ENCODE measurements around the gene PRKN. TPM values are rescaled to one million over a fixed set of nuclear protein-coding genes. Genes with fewer than 3 reads are reported as not detected.

PRKN gene
- polyA plus RNA-seq, 1 donor from 2014 or later = 1.2 TPM

DNA sequence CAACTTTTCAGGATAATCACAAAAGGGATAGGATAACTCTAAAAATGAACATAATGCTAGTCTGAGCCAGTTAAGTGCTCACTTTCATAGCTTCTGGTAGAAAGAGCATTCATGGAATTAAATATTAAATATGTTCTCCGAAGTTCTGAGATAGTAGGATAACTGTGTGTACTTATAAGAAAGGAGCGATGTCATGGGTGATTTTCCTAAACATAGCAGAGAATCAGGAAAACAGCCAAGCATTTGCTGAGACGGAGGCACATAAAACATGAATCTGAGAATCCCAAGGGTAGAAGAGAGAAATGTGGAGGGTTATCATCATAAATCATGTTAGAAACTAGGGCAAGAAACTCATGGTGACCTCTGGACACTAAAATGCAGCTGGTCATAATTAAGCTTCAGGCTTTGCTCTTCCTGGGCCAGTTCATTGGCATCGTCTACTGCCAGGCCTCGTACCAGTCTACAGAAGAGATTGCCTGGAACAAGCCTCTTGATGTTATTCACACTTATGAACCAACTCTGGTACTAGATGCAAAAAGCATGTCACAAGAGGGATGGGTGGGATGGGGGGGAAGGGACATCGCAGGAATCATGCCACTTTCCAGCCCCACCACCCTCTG lies 436.6 kb downstream of the PRKN start:
- Histone ChIP-seq H3F3A (ENCODE audit: insufficient read depth, low read length, poor library complexity, severe bottlenecking) (no peaks in the 10 kb centered on the region), H3K4me3 (ENCODE audit: low read length) (no peak overlapping the region), H3K27me3 (ENCODE audit: insufficient read depth, low read depth, low read length) (no peaks in the 10 kb centered on the region), H3K4me2 (ENCODE audit: low read length) (no peak overlapping the region), H3K27ac (ENCODE audit: low read length) (no peak overlapping the region), H3K9ac (ENCODE audit: low read length) (no peak overlapping the region), H3K9me3 (ENCODE audit: low read length) (no peaks in the 10 kb centered on the region), H2AFZ (ENCODE audit: low read depth, low read length) (no peak overlapping the region), H3K9me2 (ENCODE audit: insufficient read depth, low read length) (no peaks in the 10 kb centered on the region), H4K20me1 (ENCODE audit: insufficient read depth) (no peaks in the 10 kb centered on the region), H3K36me3 (ENCODE audit: insufficient read depth, low read length) (no peaks in the 10 kb centered on the region), H3K79me2 (replicated peaks; ENCODE audit: insufficient read depth, low read length) (no peaks in the 10 kb centered on the region)
- TF ChIP-seq POLR2AphosphoS5 (IDR thresholded peaks at IDR 0.05) = no peak
- TF ChIP-seq, protein P1, sequence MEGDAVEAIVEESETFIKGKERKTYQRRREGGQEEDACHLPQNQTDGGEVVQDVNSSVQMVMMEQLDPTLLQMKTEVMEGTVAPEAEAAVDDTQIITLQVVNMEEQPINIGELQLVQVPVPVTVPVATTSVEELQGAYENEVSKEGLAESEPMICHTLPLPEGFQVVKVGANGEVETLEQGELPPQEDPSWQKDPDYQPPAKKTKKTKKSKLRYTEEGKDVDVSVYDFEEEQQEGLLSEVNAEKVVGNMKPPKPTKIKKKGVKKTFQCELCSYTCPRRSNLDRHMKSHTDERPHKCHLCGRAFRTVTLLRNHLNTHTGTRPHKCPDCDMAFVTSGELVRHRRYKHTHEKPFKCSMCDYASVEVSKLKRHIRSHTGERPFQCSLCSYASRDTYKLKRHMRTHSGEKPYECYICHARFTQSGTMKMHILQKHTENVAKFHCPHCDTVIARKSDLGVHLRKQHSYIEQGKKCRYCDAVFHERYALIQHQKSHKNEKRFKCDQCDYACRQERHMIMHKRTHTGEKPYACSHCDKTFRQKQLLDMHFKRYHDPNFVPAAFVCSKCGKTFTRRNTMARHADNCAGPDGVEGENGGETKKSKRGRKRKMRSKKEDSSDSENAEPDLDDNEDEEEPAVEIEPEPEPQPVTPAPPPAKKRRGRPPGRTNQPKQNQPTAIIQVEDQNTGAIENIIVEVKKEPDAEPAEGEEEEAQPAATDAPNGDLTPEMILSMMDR (IDR thresholded peaks at IDR 0.05; ENCODE audit: poor library complexity, severe bottlenecking) = no peak
- TF ChIP-seq SMC3 (conservative IDR thresholded peaks at IDR 0.05; ENCODE audit: poor library complexity) = no peak
- no peak for TF ChIP-seq EP300 (conservative IDR thresholded peaks at IDR 0.05; ENCODE audit: poor library complexity, severe bottlenecking)
- TF ChIP-seq MXI1 (conservative IDR thresholded peaks at IDR 0.05; ENCODE audit: poor library complexity, severe bottlenecking) = no peak
- TF ChIP-seq, protein P2, sequence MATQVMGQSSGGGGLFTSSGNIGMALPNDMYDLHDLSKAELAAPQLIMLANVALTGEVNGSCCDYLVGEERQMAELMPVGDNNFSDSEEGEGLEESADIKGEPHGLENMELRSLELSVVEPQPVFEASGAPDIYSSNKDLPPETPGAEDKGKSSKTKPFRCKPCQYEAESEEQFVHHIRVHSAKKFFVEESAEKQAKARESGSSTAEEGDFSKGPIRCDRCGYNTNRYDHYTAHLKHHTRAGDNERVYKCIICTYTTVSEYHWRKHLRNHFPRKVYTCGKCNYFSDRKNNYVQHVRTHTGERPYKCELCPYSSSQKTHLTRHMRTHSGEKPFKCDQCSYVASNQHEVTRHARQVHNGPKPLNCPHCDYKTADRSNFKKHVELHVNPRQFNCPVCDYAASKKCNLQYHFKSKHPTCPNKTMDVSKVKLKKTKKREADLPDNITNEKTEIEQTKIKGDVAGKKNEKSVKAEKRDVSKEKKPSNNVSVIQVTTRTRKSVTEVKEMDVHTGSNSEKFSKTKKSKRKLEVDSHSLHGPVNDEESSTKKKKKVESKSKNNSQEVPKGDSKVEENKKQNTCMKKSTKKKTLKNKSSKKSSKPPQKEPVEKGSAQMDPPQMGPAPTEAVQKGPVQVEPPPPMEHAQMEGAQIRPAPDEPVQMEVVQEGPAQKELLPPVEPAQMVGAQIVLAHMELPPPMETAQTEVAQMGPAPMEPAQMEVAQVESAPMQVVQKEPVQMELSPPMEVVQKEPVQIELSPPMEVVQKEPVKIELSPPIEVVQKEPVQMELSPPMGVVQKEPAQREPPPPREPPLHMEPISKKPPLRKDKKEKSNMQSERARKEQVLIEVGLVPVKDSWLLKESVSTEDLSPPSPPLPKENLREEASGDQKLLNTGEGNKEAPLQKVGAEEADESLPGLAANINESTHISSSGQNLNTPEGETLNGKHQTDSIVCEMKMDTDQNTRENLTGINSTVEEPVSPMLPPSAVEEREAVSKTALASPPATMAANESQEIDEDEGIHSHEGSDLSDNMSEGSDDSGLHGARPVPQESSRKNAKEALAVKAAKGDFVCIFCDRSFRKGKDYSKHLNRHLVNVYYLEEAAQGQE (IDR thresholded peaks at IDR 0.05; ENCODE audit: borderline replicate concordance) = no peak
- TF ChIP-seq RAD21 (conservative IDR thresholded peaks at IDR 0.05) = no peak
- TF ChIP-seq TAF1 (IDR thresholded peaks at IDR 0.05; ENCODE audit: low read depth) = no peak
- TF ChIP-seq EZH2 (IDR thresholded peaks at IDR 0.05; ENCODE audit: borderline replicate concordance, insufficient read depth, low read length, poor library complexity, severe bottlenecking) = no peak

DNA sequence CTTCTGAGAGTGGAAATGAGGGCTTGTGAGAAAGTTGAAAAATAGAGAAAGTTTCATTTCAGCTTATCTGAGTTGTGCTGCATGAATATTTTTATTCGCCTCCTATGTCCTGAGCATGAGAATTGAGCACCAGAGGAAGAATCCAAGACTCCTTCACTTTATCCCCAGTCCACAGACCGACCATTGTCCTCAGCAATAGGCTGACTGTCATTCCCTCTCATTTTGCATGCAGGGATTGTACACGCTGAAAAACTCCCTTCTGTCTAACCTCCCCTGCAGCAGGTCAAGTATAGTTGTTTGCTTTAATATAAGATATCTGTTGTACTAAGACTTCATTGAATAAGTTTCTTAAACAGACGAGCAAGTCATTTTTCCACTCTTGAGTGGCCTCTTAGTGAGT lies 437.6 kb downstream of the PRKN start:
- no peak overlapping the region for H3K4me3 ChIP-seq (ENCODE audit: low read length)
- H3K79me2 ChIP-seq (replicated peaks; ENCODE audit: insufficient read depth, low read length) = no peaks in the 10 kb centered on the region
- H3K27me3 ChIP-seq (ENCODE audit: insufficient read depth, low read depth, low read length) = no peaks in the 10 kb centered on the region
- no peaks in the 10 kb centered on the region for H4K20me1 ChIP-seq (ENCODE audit: insufficient read depth)
- TF ChIP-seq RAD21 (conservative IDR thresholded peaks at IDR 0.05) (no peak), SMC3 (conservative IDR thresholded peaks at IDR 0.05; ENCODE audit: poor library complexity) (no peak), EZH2 (IDR thresholded peaks at IDR 0.05; ENCODE audit: borderline replicate concordance, insufficient read depth, low read length, poor library complexity, severe bottlenecking) (no peak), MXI1 (conservative IDR thresholded peaks at IDR 0.05; ENCODE audit: poor library complexity, severe bottlenecking) (no peak), EP300 (conservative IDR thresholded peaks at IDR 0.05; ENCODE audit: poor library complexity, severe bottlenecking) (no peak), TAF1 (IDR thresholded peaks at IDR 0.05; ENCODE audit: low read depth) (no peak), POLR2AphosphoS5 (IDR thresholded peaks at IDR 0.05) (no peak)
- TF ChIP-seq, protein P1 (IDR thresholded peaks at IDR 0.05; ENCODE audit: poor library complexity, severe bottlenecking) = no peak
- TF ChIP-seq, protein P2 (IDR thresholded peaks at IDR 0.05; ENCODE audit: borderline replicate concordance) = no peak
- no peak overlapping the region for H3K9ac ChIP-seq (ENCODE audit: low read length)
- H3K4me2 ChIP-seq (ENCODE audit: low read length) = no peak overlapping the region
- H3K9me3 ChIP-seq (ENCODE audit: low read length) = no peaks in the 10 kb centered on the region
- no peaks in the 10 kb centered on the region for H3K36me3 ChIP-seq (ENCODE audit: insufficient read depth, low read length)
- no peak overlapping the region for H2AFZ ChIP-seq (ENCODE audit: low read depth, low read length)
- H3K27ac ChIP-seq (ENCODE audit: low read length) = no peak overlapping the region
- no peaks in the 10 kb centered on the region for H3K9me2 ChIP-seq (ENCODE audit: insufficient read depth, low read length)
- H3F3A ChIP-seq (ENCODE audit: insufficient read depth, low read length, poor library complexity, severe bottlenecking) = no peaks in the 10 kb centered on the region

Measured in neural cell (in vitro differentiated cells).